PFSK-1 (cell line): ENCODE results near the gene SYNE1.

ENCODE experiments used
- FOXP2 ChIP-seq: optimal IDR thresholded peaks from 2 replicates; pipeline ENCODE3; 2011; ENCODE audit warnings: borderline replicate concordance, control low read depth, inconsistent platforms; ENCODE audit not compliant: insufficient read depth; ENCODE audit errors: extremely low read length, extremely low read depth
- POLR2AphosphoS5 ChIP-seq: IDR thresholded peaks from 2 replicates; pipeline ENCODE4 v1.6.1; 2012; ENCODE audit warnings: low read depth, mild to moderate bottlenecking, control low read depth, low read length, moderate library complexity

DNA sequence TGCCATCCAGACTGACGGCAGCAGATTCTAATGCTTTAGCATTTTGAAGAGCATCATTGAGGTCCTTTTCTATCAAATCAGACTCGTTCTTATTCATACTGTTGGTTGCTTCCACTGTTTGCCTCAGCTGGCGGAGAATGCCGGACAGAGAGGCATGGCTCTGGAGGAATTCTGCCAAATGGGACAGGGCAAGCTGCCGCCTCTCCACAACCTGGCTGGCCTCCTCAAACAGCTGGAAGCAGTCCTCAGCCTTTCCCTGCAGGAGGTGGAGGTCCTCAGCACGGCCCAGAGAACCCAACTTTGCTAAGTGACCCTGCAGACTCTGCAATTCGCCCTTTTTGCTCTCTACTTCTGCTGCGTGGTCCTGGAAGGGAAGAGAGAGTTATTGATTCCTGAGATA is 220.5 kb downstream of the SYNE1 start:
- TF ChIP-seq POLR2AphosphoS5 (no peak), FOXP2 (no peak)
